Pancreas (tissue), 10 donors: ENCODE results near the gene COL4A6. TPM values are rescaled to one million over a fixed set of nuclear protein-coding genes. Genes with fewer than 3 reads are reported as not detected.

ENCODE experiments used
- ATAC-seq, 4 donors: fragments of 200-7000 bp; cut with Tn5 transposase; one replicate each; pipeline versions ENCODE4 v1.8.0 to v1.9.1; 2020; ENCODE audit warnings: mild to moderate bottlenecking in 4 of 4, moderate library complexity in 4 of 4
- DNase-seq, 6 donors: peaks; one replicate each; pipeline ENCODE4 v3.0.0-alpha.2; 2020
- FAIRE-seq: peaks from 2 replicates; lab custom pipeline; 2012; peaks lifted over from hg19 to GRCh38; lab: Jason Lieb, UNC
- H3K27ac ChIP-seq, 4 donors: fragments of 200-600 bp; sonication (generic); 1 replicate in 3 of 4; 2 replicates in 1 of 4; pipeline versions ENCODE4 v1.5.0 to v1.8.0; 2020
- H3K27me3 ChIP-seq, 4 donors: fragments of 200-600 bp; one replicate each; pipeline ENCODE4 v1.8.0; 2021
- H3K36me3 ChIP-seq, 3 donors: fragments of 200-600 bp; sonication (generic) in 1 of 3; one replicate each; pipeline versions ENCODE4 v1.5.0 to v1.8.0; 2020 to 2021
- H3K4me1 ChIP-seq, 3 donors: fragments of 200-600 bp; one replicate each; pipeline ENCODE4 v1.8.0; 2021
- H3K4me3 ChIP-seq, 4 donors: fragments of 200-600 bp; sonication (generic) in 2 of 4; one replicate each; pipeline versions ENCODE4 v1.5.0 to v1.8.0; 2020 to 2021
- H3K9me3 ChIP-seq, 4 donors: fragments of 200-600 bp; one replicate each; pipeline ENCODE4 v1.8.0; 2021
- CTCF ChIP-seq, 4 donors: fragments of 200-600 bp; sonication (generic) in 3 of 4; IDR thresholded peaks; one replicate each; pipeline versions ENCODE4 v1.5.0 to v1.8.0; 2021; ENCODE audit warnings: antibody characterized with exemption in 4 of 4
- WGBS, 2 donors: extraction: QIAGEN DNeasy Blood & Tissue Kit; methylation state at CpG; one replicate each; pipeline ENCODE4 v1.1.7; 2013; 5-methylcytosine and 5-hydroxymethylcytosine counted together
- intact Hi-C, 3 donors: fragments of 100-400 bp; cut with DNase I; formaldehyde crosslinking; loops; one replicate each; pipeline versions ENCODE4 v1.11.1 to v1.14.2; 2022
- polyA plus RNA-seq, 2 donors: library from polyadenylated mRNA; stranded (reverse); fragments of 200-250 nt; gene quantifications; one replicate each; pipeline ENCODE4 v1.2.3, GENCODE V29; 2013
- total RNA-seq, 6 donors: library from RNA; stranded (reverse); fragmentation: NEBNext Ultra II Directional in 4 of 6; extraction: Animal tissue kit (Norgen Biotek cat#: 25700) in 4 of 6; gene quantifications; one replicate each; pipeline versions ENCODE4 v1.2.1 to v1.2.4, GENCODE V29; 2021 to 2023
- donor health status: healthy with polysubstance abuse.
- donor health status: DM: no; HTN: no; CAD: no; lungs with moderate emphysema.
- donor health status: DM: no; HTN: no; CAD: no.
- donor health status: control.
- donor health status: control.
- donor health status: Bipolar disorder and iron deficiency.
- donor health status: DM: yes; HTN: yes; CAD: no.
- donor health status: DM: no; HTN: no; CAD: no.
- donor health status: DM: no; HTN: no; CAD: no.
- donor health status: DM: yes; HTN: yes; CAD: no.

Gene COL4A6
- total and polyA plus RNA-seq, 8 donors = 0.06 to 0.25 (median 0.10) TPM; not detected in 2

- Histone ChIP-seq H3K36me3 (no peaks in the 10 kb centered on the region), H3K27me3 (peaks cover 0 to 3% (median 0%) of the 10 kb centered on the region in 4 donors), H3K4me3 (no peak overlapping the region), H3K27ac (no peak overlapping the region), H3K4me1 (no peaks in the 10 kb centered on the region), H3K9me3 (no peaks in the 10 kb centered on the region)
- DNase-seq (no peak), ATAC-seq (no peak), FAIRE-seq (no peak)
- intact Hi-C loops = no loop called here
- 83 to 84% methylated on average over 7 of the region's 7 CpGs for WGBS, 2 donors
- TF ChIP-seq CTCF (IDR thresholded peaks at IDR 0.05) = no peak
Observed at GRCh38 chrX:108221301-108221864, 216.8 kb downstream of the COL4A6 start.

- Histone ChIP-seq H3K27ac (no peak overlapping the region), H3K9me3 (no peaks in the 10 kb centered on the region), H3K4me1 (no peaks in the 10 kb centered on the region), H3K4me3 (no peak overlapping the region), H3K36me3 (no peaks in the 10 kb centered on the region), H3K27me3 (peaks cover 0 to 3% (median 0%) of the 10 kb centered on the region in 4 donors)
- ATAC-seq = no peak
- no peak for FAIRE-seq
- intact Hi-C loops = no loop called here
- no peak for TF ChIP-seq CTCF (IDR thresholded peaks at IDR 0.05)
- DNase-seq = no peak
- 59 to 67% methylated on average over 5 of the region's 5 CpGs for WGBS, 2 donors
Observed at GRCh38 chrX:108219949-108220601, 218.1 kb downstream of the COL4A6 start.

GRCh38 chrX:108217876-108218275 is 220.3 kb downstream of the COL4A6 start:
- H3K4me1 ChIP-seq = no peaks in the 10 kb centered on the region
- FAIRE-seq (no peak), ATAC-seq (no peak), DNase-seq (no peak)
- H3K4me3 ChIP-seq = no peak overlapping the region
- peaks cover 0 to under 1% (median 0%) of the 10 kb centered on the region in 4 donors for H3K27me3 ChIP-seq
- no peak for TF ChIP-seq CTCF (IDR thresholded peaks at IDR 0.05)
- H3K36me3 ChIP-seq = no peaks in the 10 kb centered on the region
- no peaks in the 10 kb centered on the region for H3K9me3 ChIP-seq
- 72 to 82% methylated on average over 3 of the region's 3 CpGs for WGBS, 2 donors
- intact Hi-C loops = no loop called here
- no peak overlapping the region for H3K27ac ChIP-seq

- ATAC-seq = peak in 2 of 4 donors; percentile 14 to 15
- intact Hi-C loops = no loop called here
- no peak for FAIRE-seq
- DNase-seq = no peak
- 60 to 74% methylated on average over 3 of the region's 3 CpGs for WGBS, 2 donors
- no peaks in the 10 kb centered on the region for H3K36me3 ChIP-seq
- no peak overlapping the region for H3K4me3 ChIP-seq
- H3K4me1 ChIP-seq = no peaks in the 10 kb centered on the region
- TF ChIP-seq CTCF (IDR thresholded peaks at IDR 0.05) = no peak
- H3K27ac ChIP-seq = no peak overlapping the region
- H3K9me3 ChIP-seq = no peaks in the 10 kb centered on the region
- peaks cover 0 to 5% (median 0%) of the 10 kb centered on the region in 4 donors for H3K27me3 ChIP-seq
Observed at GRCh38 chrX:108216919-108217571, 221.2 kb downstream of the COL4A6 start.
